Stimulated activated CD8-positive, alpha-beta memory T cell treated with anti-CD3 and anti-CD28 coated beads, Interleukin-2, amount 100 ng/mL, for 48 hours (primary cell): ENCODE measurements around the gene DBR1.
"Not testable (repeated sequence)": the region's sequence is repeated elsewhere in the genome, so short reads cannot be mapped to it uniquely, and the experiment has no call there.

Source experiments
- DNase-seq, 2 donors: peaks; one replicate each; pipeline ENCODE4 v3.0.0-alpha.2; 2020; ENCODE audit warnings: low read depth in 2 of 2

Gene DBR1

DNA sequence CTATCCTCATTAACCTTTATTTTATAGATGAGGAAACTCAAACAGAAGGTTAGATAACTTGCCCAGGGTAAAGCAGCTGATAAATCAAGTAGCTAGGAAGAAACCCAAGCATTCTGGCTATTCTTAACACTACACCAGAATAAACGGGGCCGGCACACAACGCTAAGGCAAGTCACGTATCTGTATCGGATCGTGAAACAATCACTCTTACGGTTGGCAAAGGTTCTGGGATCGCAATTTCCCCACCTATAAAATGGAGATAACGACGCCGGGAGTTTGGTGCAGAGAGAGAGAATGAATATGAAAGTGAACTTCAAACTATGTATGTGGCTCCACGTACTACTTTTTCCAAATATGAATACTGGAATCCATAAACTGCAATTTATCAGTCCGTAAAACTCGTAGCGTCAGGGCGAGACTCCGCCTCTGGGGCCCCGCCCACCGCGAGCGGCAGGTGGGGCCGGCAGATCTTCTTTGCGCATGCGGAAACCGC lies 12.1 kb upstream of the DBR1 start:
- DNase-seq: peak; percentile 81 to 84

- no peak for DNase-seq
These were observed 11.5 kb upstream of the DBR1 start for GRCh38 chr3:138186221-138186620.

DNA sequence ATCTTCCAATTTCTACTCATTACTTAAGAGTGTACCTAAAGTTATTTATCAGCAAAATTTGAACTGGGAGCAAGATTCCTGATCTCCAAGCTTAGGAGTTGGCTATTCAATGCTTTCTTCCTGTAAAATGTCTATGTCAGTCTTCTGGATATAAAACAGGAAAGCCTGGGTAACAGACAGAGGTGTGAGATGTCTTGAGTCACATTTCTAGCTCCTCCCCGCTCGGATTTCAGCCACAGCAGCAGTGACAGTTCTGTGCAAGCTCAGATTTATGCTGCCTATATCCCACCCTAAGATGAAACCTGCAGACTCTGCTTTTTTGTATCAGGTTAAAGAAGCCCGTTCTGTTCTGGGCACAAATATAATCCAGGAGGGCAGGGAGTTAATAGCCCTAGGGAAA lies 10.3 kb upstream of the DBR1 start:
- no peak for DNase-seq

DNA sequence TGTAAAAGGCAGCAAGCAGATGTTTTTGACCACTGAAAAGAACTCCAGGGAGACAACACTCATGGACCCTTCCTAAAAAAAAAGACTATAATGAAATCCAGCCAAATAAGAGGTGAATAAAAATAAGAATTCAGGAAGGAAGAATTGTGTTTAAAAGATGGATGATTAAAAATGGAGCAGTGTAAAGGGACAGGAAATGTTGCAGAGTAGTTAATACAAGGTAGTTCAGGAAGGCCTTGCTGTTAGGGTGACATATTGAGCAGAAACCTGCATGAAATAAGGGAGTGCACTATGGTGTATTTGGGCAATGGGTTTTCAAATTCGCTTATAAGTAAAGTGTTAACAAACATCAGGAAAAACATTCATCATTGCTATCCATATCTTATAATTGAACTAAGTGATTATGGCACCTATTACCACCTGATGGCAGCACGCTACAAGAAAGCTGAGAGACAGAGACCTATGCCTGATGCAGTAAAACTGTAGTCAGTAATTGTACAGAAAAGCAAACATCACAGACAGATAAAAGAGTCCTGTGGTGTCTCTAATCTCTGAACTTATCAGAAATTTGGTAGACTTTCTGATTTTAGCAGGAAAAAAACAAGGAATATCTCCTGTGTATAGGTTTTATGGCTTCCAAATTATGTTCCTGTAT lies 5.8 kb upstream of the DBR1 start:
- no peak for DNase-seq

DNA sequence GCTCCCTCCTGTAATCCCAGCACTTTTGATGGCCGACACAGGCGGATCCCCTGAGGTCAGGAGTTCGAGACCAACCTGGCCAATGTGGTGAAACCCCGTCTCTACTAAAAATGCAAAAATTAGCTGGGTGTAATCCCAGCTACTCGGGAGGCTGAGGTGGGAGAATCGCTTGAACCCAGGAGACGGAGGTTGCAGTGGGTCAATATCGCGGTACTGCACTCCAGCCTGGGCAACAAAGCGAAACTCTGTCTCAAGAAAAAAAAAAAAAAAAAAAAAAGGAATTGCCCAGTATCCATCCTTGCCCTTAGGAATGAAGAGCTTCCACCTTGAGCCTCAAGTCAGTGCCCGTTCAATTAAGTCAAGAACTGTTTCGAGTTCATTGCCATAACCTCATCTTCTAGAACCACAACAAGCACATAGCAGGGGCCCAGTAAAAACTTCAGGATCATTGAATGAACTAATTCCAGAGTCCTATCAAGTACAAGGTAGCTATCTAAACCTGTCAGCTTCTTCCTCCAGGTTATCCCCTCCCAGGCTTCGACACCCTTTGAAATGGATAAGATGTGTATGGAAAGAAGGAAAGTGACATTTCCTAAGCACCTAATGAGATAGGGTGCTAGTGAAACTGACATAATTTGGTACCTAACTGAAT lies 826 bp downstream of the DBR1 start:
- no peak for DNase-seq

DNA sequence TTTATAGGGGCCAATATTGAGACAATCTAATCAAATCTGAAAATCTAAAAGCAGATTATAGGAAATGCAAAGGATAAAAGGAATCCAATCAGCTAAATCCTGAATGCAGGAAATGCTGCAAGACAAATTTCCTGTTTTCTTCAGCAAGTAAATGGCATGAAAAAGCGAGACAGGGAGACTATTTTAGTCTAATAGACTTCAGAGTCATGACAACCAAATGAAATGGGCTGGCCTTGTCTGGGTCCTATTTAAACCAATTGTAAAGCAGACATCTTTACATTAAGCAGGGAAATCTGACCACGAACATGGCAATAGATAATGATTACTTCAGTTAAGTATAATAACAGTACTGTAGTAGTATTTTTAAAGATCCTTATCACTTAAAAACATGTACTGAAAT lies 2.1 kb downstream of the DBR1 start:
- no peak for DNase-seq

GRCh38 chr3:138165061-138165460 lies 9.7 kb downstream of the DBR1 start:
- no peak for DNase-seq

DNA sequence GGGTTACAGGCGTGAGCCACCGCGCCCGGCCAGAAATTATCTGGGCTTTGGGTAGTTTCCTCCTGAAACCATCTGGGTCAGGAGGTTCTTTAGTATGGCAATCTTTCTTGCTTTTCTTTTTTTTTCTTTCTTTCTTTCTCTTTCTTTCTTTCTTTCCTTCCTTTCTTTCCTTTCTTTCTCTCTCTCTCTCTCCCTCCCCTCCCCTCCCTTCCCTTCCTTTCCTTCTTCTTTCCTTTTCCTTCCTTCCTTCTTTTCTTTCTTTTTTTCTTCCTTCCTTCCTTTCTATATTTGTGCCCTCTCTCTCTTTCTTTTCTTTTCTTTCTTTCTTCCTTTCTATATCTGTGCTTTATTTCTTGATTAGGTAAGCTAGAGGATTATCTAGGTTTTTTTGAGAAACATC lies 17.0 kb downstream of the DBR1 start:
- DNase-seq: no peak

GRCh38 chr3:138154534-138154933 lies 20.2 kb downstream of the DBR1 start:
- no peak for DNase-seq

- DNase-seq: no peak
These were observed 26.2 kb downstream of the DBR1 start for GRCh38 chr3:138148503-138148902.

DNA sequence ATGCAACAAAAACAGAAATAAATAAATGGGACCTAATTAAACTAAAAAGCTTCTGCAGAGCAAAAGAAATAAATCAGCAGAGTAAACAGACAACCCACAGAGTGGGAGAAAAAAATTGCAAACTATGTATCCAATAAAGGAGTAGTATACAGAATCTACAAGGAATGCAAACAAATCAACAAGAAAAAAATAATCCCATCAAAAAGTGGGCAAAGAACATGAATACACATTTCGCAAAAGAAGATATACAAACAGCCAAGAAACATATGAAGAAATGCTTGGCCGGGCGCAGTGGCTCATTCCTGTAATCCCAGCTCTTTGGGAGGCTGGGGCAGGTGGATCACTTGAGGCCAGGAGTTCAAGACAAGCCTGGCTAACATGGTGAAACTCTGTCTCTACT lies 32.5 kb downstream of the DBR1 start:
- not testable (repeated sequence) for DNase-seq

GRCh38 chr3:138140940-138141339 lies 33.8 kb downstream of the DBR1 start:
- DNase-seq: no peak

DNA sequence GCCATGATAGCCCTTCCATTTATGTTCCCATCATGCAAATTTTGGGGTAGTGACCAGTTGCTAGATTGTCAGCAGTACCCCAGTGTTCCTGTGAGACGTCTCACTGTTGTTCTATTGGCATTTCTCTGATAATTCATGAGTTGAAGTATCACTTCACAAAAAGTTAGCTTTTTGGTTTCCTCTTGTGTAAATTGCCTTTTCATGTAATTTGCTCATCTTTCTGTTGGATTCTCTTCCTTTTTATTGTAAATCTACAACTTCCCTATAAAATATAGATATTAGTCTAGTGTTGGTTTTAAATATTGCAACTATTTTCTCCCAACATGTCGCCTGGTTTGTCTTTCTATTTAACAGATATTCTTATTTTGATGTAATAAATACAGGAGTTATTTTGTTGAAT lies 35.0 kb downstream of the DBR1 start:
- no peak for DNase-seq

DNA sequence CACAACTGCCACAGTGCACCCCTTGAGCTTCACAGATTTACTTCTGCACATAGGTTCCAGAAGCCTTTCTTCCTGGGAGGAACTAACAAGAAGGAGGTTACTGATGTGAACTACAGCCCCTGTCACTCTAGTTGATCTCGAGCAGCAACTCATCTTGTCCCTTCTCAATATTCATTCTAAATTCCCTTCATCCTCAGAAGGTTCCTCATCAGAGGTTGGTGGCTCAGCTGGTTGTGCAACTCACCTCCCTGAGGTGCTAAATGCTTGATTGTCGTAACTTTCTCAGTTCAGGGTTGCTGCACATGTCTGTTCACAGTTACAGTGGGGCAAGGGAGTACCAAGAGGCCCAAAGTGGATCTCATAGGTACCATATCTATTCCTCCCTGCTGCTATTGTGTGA lies 36.9 kb downstream of the DBR1 start:
- DNase-seq: no peak

DNA sequence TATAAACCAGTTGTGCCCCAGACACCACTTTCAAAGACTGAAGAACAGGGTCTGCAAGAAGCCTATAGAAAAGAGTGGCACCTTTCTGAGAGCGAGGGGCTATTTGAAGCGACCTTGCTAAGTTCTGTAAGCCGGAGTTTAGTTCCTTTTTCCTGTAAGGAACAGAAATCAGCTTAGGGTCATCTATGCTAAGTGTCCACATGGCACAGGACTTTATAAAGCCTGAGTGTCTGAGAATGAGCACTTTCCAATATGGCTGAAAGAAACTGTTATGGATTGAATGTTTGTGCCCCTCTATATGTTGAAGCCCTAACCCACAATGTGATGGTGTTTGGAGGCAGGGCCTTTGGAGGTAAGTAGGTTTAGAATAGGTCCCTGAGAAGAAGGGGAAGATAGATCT lies 38.5 kb downstream of the DBR1 start:
- DNase-seq: no peak

- no peak for DNase-seq
These were observed 38.9 kb downstream of the DBR1 start for GRCh38 chr3:138135833-138136194.

GRCh38 chr3:138135146-138135832 lies 39.4 kb downstream of the DBR1 start:
- DNase-seq: no peak

DNA sequence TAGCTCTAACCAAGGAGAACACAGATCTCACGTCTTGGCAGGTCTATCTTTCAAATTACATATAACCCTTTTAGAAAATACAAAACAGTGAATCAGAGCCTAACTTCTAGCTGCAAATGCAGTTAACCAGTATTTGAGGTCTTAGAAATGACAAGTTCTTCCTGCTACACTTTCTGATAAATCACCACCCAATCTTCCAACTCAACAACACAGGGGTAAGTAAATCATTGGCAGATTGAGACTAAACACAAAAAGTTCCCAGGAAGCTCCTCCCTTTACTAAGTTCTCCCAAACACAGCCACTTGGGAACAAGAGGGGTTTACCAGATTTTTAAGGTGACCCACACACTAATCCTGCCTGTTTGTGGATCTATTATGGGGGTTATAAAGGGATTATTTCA lies 42.5 kb downstream of the DBR1 start, which contains the start of gene A4GNT:
TSS of gene A4GNT (minus strand) at position 152 of the 400 bp plus-strand sequence. CDS start 1,134 bp downstream, outside the sequence.
- no peak for DNase-seq

DNA sequence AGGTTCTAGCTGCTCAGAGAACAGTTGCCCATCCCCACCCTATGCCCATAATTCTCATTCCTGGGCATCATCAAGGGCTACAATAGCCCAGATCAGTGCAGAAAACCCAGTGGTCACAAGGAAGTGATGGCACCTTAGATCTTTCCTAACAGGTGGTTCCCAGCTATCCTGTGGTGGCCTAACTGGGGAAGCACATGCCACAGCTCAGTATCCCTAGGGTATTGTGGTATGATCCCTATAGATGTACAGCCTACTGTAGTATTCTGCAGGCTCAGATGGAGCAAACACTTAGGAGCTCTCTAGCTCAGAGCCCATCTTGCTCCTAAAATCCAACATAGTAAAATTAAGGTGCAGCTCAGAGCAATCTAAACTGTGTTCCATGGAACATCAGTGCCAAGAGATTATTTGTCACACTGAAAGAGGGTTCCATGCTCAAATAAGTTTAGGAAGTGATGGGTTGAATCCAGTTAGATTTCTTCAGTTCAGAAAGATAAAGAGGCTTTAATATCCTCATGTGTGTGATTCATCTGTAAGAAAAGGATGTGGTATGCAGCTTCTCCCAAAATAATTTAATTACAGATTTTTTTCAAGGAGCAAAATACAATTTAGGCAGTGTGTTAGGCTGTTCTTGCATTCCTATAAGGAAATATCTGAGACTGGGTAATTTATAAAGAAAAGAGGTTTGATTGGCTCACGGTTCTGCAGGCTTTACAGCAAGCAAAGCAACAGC lies 46.9 kb downstream of the DBR1 start:
- DNase-seq: no peak

DNA sequence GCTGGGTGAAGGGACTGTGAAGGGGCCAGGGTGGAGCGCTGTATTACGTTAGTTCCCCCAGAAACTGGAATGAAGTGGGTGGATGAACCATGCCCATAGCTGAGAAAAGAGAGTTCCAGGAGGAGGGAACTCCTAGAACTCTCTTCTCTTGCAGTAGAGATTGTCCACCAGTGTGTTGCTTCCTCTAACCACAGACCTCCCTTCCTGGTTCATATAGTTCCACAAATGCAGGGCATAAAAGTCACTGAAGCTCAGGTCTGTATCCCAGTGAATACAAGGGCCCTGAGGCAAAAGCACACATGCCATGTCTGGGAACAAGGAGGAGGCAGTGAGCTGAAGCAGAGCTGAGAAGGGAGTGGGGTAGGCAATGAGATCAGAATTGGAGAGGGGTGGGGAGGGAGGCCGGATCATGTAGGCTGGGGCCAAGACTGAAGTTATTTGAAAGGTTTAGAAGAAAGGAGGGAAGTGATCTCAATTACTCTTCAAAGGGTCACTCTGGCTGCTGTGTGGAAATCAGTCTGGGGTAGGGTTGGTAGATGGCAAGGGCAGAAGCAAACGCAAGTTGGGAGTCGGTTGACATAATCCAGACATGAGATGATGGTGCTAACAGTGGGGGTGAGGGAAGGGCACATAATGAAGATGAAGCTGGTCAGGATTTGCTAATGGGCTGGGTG lies 49.0 kb downstream of the DBR1 start:
- DNase-seq: no peak

DNA sequence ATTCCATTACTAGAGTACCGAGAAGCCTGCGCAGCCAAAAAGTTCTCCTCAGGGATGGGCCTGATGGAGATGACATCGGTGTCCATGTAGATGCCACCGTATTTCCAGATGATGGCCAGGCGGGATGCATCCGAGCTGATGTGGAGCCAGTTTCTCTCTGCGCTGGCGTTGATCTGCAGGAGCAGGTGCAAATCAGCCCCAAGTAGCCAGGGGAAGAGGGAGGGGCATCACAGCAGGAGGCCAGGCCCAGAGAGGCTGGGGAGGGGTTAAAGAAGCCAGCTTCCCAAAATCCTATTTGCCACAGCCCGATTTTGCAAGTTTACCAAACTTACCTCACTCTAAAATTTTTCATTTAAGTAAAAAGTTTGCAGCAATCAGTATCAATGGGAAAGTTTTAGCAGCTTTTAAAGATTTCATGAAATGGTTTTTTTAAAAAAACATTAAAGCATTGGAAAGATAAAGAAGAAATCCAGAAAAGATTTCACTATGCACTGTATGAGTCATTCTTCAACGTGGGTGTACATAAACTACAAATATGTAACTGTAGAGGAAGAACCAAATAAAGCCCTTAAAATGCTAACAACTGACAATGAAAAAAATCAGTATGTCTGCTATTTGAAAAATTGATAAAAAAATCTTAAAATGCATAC lies 49.9 kb downstream of the DBR1 start:
- DNase-seq: no peak
